GM13976 (cell line): ENCODE data around the gene MITF.
"Not testable (repeated sequence)": the region's sequence is repeated elsewhere in the genome, so short reads cannot be mapped to it uniquely, and the experiment has no call there.

Experiments
- DNase-seq: peaks from one replicate; pipeline ENCODE4 v3.0.0; 2012; ENCODE audit warnings: low spot score
- CTCF ChIP-seq: IDR thresholded peaks from 2 replicates; pipeline ENCODE4 v1.5.1; 2012; ENCODE audit warnings: borderline replicate concordance, mild to moderate bottlenecking; ENCODE audit not compliant: insufficient read depth; ENCODE audit errors: extremely low read depth, missing control alignments, control extremely low read depth
- in situ Hi-C: fragments of 300-500 bp; cut with MboI; formaldehyde crosslinking; loops from one replicate; pipeline ENCODE4 v1.12.0; 2022; ENCODE audit warnings: low sequenced_read_pairs, mixed read lengths, inconsistent platforms; ENCODE audit not compliant: unreplicated experiment

The MITF gene

DNA sequence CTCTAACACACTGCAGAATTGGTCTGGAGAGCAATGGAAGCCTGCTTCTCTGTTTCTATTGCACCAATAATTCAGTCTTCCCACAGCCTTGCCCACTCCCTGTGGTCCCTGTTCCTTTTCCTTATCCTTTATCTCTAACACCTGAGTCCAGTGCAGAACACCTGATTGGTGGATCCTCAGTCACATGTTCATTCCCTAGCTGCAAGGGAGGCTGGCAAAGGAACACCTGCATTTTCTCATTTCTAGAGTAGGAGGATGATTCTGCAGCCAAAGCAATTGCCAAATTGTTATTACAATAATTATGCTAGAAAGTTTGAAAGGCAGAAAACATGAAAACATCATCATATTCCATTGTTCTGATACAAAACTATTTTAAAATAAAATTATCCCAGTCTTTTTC is 176.5 kb downstream of the MITF start:
- no peak for TF ChIP-seq CTCF
- no peak for DNase-seq

GRCh38 chr3:69920009-69920408 is 180.7 kb downstream of the MITF start:
- in situ Hi-C loops, DNase-seq: not testable (repeated sequence)
- TF ChIP-seq CTCF, result peak; percentile 12

More for the DNA sequence above, 176.5 kb downstream of the MITF start:
- in situ Hi-C loops, result no loop called here

- in situ Hi-C loops, result no loop called here
- no peak for TF ChIP-seq CTCF
- DNase-seq, result no peak
Measured at GRCh38 chr3:69921651-69922050, 182.4 kb downstream of the MITF start.

DNA sequence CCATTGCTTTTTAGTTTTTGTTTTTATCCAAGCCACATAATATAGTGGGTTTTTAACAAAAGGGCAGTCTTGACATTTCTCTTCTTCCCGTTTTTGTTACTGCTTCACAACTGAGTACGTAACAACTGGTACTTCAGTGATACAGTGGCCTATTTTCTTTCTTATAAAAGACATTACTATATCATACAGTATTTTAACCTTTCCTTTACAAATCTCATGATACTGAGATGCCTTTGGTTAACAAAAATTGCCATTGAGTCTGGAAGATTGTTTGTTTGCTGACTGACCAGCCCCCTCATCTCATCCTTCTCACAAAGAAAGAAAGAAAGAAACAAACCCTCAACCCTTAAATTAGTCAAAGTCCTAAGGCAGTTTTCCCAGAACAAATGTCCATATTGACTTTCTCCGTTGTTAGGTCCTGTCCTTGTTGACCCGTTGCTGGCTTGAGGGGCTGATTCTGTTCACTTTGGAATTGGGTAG is 183.3 kb downstream of the MITF start:
- in situ Hi-C loops, result no loop called here
- no peak for TF ChIP-seq CTCF
- no peak for DNase-seq

DNA sequence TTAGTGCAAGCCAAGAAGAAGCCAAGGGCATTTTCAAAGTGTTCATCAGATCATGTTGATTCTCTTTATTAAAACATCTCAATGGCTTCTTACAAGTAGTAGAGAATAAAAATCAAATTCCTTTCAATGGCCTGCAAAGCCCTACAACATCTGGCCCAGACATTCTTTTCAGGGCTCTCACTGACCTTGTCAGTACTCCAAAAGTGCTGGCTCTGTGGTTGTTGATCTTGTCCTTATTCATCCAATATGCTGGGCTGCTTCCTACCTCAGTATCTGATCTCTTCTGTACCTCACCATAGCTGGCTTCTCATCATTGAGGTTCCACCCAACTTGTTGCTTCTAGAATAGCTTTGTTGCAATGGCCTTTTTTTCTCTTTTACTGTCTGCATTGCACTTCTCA is 186.2 kb downstream of the MITF start:
- in situ Hi-C loops, result no loop called here
- no peak for DNase-seq

DNA sequence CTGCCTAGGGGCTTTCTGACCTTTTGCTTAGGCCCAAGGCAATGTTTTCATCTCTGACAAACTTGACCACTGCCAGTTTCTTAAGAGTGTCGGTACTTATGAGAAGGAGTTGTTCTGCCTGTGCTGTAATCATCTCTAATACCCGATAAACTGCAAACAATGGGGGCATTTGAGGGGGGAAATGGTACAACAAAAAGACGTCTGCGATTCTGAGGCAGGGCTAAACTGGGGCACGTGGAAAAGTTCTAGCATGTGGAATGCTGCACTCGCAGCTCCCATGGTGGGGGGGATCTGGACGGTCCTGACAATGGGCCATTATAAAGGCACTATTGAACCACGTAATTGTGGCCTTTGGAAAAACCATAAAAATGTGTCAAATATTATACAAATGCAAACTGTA is 187.1 kb downstream of the MITF start:
- in situ Hi-C loops, result no loop called here
- no peak for TF ChIP-seq CTCF
- DNase-seq, result no peak

More for the DNA sequence above, 186.2 kb downstream of the MITF start:
- TF ChIP-seq CTCF, result no peak

DNA sequence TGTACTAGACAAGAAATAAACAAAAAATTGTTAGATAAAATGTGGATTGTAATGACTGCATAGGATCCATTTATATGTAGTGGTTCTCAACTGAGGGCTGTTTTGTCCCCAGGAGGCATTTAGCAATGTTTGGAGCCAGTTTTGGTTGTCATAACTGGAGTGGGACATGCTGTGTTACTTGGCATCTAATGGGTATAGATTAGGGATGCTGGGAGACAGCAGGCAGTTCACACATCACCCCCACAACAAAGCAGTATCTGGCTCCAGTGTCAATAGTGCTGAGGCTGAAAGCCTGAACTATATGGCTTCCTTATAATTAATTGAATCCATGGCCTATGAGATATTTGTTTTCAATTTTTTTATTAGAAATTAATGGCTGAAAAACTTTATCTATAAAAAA is 188.3 kb downstream of the MITF start:
- no peak for DNase-seq
- TF ChIP-seq CTCF, result no peak
- in situ Hi-C loops, result no loop called here
